NCI-H2196 (cell line): ENCODE measurements around the gene ZNF652.
A peak's percentile ranks its signal among the peaks of the same experiment; 100 is the strongest.
"Not testable (repeated sequence)": the region's sequence is repeated elsewhere in the genome, so short reads cannot be mapped to it uniquely, and the experiment has no call there.

ENCODE experiments used
- DNase-seq: peaks from one replicate; lab custom pipeline; 2025; ENCODE audit not compliant: unreplicated experiment; lab: John Stamatoyannopoulos, UW

The ZNF652 gene

DNA sequence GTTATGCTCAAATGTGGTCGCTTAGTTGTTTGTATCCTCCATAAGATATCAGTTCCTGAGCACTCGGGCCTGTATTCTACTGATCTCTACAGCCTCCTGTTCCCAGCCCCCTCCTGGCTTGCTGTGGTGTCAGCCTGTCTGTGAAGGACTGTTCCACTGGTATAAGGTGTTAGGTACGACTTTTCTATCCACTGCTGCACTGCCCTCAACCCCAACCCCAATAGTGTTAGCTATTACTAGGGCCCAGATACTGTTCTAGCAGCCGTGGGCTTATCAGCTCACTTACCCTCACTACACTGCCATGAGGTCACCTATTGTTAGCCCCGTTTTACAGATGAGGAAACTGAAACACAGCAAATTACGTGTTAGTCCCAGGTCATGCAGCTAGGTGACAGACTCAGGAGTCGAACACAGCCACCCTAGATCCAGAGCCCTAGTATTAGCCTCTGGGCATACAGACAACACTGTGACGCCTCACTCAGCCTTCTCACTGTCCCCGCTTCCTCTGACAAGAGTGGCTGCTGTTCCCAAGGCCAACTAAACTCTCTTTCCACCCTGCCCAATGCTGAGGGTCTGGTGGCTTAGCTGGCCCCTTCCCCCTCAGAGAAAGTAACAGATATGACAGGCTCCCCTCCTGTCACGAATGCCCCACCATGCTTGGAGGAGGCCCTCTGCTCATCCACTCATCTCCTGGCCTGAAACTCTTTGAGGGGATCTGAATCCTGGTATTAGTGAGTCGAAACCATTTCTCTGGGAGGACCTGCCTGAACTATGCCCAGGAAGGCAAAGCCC, 25.6 kb upstream of the ZNF652 start:
- no peak for DNase-seq

DNA sequence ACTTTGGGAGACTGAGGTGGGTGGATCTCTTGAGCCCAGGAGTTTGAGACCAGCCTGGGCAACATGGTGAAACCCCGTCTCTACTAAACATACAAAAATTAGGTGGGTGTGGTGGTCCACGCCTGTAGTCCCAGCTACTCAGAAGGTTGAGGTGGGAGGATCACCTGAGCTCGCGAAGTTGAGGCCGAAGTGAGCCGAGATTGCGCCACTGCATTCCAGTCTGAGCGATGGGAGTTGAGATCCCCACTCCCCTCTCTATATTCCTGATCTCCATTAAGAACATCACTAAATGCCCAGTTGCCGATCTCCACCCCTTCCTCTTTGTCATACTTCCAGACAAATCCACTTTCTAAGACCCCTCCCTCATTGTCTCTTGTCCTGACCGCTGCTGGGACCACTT, 24.3 kb upstream of the ZNF652 start:
- no peak for DNase-seq

DNA sequence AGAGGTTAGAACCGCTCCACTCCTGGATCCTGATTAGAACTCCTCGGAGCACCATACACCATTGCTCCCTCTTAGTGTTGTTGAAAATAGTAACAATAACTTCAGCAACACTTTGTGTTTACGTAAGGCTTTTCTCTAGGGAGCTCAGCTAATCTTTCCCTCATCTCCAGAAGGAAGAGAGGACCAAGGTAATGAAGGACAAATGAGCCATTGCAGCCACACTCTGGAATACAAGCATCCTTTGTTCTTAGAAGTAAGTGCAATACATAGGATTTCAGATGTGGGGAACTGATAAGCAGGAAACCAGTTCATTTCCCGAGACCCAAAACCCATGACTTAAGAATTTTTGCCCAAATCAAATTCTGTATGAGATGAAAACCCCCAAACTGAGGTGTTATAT, 22.9 kb upstream of the ZNF652 start:
- DNase-seq: no peak

DNA sequence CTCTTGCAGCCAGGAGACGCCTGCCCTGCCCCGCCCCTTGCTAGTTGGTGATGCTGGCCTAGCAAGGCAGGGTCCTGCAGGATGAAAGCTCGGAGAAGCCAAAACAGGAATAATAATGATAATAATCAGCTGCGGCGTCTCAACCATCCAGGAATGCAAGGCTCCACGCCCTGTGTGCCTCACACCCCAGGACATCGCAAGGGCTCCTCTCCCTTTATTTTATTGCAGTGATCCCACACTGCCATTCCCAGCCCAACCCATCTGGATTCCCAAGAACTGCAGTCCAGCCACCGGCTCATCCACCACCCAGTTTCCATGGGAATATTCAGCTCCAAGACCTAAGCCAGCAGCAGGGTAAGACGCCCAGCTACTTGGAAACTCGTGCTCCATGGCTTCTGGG, 21.0 kb upstream of the ZNF652 start:
- no peak for DNase-seq

DNA sequence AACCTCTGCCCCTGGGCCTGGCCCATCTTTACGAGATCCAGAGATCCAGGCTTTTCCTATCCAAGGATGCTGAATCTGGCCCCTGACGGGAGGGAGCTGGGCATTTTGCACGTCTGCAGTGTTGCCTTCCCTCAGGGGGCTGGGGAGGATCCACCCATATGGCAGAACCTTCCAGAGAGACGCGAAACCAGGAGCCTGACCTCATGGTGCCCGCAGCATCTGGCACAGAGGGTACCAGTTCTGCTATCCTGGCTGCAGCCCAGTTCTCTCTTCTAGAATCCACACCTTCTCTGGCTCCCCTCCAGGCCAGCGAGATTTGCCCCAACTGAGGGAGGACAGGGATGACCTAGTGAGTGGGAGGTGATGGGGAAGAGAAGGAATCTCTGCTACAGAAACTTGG, 20.5 kb upstream of the ZNF652 start:
- no peak for DNase-seq

DNA sequence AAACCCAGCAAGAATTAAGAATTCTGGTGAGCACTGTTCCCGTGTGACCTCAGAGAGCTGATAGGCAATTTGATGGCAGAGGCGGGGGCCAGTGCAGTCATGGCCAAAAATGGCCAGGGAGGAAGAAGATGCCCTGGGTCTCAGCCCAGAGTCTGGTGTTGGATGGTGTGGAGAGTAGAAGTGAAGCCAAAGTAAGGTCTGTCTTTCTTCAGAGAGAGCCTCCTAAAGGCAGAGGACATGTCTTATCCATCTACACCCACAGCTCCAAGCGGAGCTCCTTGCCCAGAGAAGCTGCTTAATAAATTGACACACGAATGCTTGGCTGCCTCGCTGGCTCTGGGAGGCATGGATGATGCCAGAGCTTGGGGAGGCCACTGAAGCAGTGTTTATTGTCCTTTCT, 19.7 kb upstream of the ZNF652 start:
- no peak for DNase-seq

DNA sequence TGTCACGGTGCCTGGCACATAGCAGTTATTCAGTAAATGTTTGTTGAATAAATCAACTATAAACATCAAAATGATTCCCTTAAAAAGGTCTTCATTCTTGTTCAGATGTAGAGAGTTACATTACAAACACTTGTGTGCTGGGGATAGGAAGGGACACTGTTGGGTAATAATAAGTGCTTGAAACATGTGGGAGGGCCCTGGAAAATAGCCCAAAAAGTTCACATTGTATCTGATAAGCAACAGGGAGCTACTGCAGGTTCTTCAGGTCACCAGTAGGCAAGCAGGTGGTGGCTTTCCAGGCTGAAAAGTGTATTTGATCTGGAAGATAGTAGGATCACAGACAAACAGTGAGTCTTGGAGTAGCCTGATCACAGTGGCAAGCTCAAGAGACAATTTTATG, 19.0 kb upstream of the ZNF652 start:
- DNase-seq: peak; percentile 25

DNA sequence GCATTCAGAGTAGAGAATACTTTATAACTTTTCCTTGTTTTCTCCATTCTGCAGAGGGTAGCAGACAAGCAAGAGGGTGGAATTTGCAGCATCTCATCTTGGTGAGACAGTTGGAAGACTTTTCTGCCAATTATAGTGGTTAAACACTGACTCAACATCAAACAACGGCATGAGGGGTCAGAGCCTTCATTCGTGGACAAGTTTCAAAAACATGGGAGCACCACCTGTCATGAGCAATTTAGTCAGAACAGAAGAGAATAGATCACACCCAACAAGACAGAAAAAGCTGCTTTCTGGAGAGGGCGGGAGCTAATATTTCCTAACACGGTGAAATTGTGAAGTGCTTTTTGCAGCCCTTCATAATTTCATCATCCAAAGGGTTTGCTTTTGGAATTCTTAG, 17.9 kb upstream of the ZNF652 start:
- no peak for DNase-seq

DNA sequence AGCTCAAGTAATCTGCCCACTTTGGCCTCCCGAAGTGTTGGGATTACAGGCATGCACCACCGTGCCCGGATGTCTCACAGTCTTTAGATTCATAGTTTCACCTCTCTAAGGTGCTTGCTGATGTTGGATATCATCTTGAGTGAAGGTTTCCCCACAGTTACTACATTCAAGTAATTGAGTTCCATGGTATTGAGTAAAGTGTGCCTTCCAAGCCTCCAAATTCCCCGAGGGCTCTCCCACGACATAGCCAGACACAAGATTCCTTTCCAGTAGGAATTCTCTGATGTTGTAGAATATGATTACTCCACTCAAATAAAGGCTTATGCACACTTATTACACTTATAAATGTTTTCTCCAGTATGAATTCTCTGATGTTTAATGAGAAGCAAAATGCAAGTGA, 16.3 kb upstream of the ZNF652 start:
- no peak for DNase-seq

DNA sequence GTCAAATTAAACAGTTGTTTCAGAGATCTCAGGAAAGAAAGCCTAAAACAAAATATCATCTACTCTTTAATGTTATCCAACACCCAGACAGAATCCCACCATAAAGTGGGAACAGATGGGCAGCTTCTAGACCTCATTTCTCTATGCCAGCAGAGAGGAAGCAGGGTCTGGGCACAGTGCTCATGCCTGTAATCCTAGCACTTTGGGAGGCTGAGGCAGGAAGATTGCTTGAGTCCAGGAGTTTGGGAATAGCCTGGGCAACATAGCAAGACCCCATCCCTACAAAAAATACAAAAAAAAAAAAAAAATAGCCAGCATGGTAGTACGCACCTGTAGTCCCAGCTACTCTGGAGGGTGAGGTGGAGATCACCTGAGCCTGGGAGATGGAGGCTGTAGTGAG, 13.5 kb upstream of the ZNF652 start:
- no peak for DNase-seq

DNA sequence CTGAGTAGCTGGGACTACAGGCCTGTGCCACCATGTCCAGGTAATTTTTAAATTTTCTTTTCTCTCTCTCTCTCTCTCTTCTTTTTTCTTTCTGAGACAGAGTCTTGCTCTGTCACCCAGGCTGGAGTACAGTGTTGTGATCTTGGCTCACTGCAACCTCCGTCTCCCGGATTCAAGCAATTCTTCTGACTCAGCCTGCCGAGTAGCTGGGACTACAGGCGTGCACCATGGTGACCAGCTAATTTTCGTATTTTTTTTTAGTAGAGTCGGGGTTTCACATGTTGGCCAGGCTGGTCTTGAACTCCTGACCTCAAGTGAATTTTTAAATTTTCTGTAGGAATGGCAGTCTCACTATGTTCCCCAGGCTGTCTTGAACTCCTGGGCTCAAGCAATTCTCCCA, 11.1 kb upstream of the ZNF652 start:
- DNase-seq: no peak

DNA sequence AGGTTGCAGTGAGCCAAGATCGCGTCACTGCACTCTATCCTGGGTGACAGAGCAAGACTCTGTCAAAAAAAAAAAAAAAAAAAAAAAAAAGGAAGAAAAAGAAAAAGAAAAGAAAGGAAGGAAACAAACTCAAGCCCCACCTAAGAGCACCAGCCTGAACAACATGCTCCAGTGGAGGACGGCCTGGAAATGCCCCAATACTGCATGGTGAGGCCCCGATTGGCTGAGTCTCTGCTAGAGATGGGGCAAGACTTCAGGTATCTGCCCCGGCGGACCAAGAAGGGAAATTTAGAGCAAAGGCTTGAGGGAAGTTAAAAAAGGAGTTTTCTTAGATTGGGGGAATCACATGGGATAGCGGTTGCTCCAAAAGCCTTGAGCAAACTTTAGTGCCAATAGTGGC, 10.4 kb upstream of the ZNF652 start:
- DNase-seq: no peak

DNA sequence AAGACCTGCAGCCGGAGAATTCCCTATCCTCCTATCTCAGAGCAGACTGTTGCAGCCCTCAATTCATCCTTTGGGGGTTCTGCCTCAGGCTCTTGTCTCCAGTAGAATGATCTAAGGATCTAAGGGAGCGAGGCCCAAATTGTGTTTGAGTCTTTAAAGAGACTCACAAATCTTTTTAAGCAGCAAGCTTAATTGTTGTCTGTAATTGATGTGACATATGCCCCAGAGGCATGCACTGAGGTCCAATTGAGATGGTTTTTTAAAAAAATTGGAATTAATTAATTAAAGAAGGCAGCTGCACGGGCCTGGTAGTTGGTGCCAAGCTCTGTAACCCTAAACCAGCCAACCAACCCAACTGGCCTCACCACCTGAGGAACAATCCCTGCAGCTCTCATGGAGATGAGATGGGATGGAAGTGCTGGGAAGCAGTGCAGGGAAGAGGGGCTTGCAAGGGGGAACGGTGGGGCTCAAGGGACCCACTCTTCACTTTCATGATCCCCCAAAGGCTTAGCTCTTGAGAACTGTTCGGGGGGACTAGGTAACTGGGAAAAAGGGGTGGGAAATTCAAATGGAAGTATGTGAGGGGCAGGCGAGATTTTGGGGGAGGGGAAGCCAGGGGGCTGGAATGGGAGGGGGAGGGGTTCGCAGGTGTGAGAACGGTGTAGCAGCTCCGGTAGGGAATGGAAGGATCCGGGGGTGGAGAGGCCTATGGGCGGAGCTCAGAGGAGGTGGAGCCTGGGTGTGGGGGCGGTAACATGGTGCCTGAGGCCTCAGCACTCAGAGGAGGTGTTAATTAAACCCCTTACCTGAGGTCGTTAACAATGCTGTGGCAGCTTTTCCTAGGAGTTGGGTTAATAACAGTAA, 9.2 kb upstream of the ZNF652 start:
- peak; percentile 67 for DNase-seq

DNA sequence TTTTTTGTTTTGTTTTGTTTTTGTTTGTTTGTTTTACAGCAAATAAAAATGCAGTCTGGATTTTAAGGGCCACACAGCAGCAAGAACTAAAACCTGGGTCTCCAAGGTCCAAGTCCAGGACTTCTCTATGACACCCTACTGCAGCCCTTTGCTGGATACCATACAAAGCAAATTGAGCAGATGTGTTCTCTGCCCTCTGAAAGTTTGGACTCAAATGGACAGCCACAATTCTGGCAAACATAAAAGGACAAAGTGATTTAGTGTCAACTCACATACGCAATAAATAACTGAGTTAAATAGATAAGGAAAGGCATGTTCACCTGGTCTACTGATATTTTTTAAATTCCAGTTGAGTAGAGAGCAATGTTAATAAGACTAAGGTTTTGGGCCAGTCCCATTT, 7.7 kb upstream of the ZNF652 start:
- no peak for DNase-seq

DNA sequence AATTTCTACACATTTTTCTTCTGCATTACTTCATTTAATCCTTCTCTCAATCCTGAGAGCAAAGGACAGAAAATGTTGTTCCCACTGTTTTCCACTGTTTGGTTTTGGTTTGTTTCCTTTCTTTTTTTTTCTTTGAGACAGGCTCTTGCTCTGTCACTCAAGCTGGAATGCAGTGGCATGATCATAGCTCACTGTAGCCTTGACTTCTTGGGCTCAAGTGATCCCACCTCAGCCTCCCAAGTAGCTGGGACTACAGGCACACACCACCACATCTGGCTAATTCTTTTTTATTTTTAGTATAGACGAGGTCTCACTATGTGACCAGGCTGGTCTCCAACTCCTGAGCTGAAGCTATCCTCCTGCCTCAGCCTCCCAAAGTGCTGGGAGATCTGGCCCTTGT, 7.0 kb upstream of the ZNF652 start:
- no peak for DNase-seq

DNA sequence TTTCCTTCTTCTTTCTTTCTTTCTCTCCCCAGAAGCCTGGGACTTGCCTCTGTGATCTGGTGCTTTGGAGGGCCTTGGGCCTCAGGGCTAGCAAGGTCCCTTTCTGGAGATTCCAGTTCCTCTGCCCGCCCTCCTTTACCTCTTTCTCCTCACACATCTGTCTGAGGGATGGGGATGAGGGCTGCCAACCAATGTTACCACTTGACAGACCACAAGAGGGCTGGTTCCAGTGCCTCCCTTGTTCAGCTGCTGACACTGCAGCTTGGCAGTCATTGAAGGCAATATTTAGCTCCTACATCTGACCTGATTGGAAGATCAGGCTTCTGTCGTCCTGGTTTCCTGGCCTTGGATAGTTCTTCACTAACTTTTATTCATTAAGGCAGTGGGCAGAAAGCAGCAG, 3.6 kb upstream of the ZNF652 start:
- DNase-seq: peak; percentile 49

DNA sequence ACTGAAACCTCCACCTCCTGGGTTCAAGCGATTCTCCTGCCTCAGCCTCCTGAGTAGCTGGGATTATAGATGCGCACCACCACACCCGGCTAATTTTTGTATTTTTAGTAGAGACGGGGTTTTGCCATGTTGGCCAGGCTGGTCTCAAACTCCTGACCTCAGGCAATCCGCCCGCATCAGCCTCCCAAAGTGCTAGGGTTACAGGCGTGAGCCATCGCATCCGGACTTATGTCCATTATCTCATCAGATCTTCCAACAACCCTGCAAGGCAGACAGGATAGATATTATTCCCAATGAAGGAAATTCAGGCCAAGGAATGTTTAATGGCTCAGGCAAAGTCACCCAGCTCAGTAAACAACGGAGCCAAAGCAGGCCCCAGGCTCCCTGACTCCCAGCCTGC, 3.1 kb upstream of the ZNF652 start:
- DNase-seq: not testable (repeated sequence)

DNA sequence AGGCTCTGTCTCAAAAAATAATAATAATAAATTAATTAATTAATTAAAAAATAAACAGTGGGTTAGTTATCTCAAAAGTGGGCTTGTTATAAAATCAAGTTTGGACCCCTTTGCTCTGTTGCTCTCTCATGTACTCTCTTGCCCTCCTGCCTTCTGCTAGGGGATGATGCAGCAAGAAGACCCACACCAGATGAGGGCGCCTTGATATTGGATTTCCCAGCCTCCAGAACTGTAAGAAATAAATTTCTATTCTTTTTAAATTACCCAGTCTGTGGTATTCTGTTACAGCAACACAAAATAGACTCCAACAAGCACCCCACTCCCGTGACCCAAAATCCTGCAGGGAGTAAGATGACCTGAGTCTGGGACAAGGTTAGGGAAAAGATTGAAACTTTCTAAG, 2.1 kb upstream of the ZNF652 start:
- no peak for DNase-seq

DNA sequence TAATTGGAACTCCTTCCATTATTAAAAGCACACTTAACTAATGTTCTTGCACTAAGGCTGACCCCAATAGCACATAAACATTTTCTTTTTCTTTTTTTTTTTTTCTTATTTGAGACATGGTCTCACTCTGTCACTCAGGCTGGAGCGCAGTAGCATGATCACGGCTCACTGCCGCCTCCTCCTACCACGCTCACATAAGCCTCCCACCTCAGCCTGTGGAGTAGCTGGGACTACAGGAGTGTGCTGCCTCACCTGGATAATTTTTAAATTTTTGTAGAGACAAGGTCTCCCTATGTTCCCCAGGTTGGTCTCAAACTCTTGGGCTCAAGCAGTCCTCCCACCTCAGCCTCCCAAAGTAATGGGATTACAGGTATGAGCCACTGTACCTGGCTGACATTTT, 1.2 kb upstream of the ZNF652 start:
- DNase-seq: no peak

DNA sequence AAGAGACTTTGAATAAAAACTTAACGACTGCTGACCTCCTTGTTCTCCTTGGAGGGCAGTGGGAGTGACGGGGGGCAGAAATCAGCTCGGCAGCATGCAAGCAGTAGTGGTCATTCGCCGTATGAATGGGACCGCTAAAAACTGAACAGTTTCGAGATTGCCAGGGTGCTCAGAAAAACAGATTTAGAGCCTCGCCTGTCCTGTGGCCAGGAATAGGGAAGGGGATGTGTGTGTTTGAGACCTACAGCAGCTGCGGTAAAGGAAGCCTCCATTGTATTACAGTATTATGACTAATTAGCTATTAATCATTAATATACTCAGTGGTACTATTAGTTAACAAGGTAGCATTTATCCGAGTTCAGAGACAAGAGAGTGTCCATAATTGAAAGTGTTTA, 670 bp upstream of the ZNF652 start:
- DNase-seq: no peak

DNA sequence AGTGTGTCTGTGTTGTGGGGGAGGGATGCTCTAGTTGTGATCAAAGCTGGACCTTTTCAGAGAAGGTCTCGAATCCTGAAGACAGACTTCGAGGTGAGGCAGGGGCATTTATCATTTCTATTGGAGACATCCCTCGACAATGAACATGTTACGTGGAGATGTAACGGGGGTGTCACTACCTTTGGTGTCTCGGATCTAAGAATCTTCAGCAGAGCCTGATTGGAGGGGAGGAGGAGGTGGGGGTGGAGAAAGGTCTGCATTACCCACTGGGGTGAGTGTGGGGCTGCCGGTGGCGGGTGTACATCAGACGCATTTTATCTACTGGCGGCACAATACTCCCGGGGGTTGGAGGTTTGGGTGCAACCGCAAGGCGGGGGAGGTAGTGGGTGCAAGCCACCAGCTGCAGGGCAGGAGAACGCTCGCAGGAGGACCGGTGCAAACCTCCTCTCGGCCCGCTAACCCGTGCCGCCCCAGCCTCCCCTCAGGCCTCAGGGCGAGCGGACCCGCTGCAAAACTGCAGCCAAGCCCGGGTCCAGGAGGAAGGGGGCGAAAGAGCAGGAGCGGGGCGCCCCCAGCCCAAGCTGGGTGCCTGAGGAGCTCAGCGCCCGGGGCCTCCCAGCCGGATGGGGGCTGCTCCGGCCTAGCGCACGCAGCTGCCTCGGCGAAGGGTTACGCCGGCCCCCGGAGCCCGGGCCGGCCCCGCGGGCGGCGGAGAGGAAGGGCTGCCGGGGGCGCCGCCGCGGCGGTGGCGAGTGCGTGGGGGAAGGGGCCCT, 735 bp downstream of the ZNF652 start:
- DNase-seq: peak; percentile 55

DNA sequence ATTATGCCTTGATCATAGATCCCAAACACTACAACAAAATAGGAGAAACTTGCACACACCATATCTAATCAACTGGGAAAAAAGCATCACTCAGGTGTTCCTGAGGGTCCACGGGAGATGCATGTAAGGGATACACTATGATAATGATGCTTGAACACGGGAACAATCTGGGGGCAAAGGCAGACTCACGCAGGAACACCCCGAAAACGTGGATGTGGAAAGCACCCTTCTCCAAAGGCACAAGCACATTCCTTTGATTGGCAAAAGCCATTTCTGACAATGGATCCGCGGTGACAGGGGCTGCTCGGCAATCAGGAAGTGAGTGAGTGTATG, 1.3 kb downstream of the ZNF652 start:
- no peak for DNase-seq
